Measurements from ENCODE around the gene OR2AG2. TPM values are rescaled to one million over a fixed set of nuclear protein-coding genes. Genes with fewer than 3 reads are reported as not detected.
"Not testable (repeated sequence)": the region's sequence is repeated elsewhere in the genome, so short reads cannot be mapped to it uniquely, and the experiment has no call there.

The OR2AG2 gene
- total RNA-seq = not detected
- long read RNA-seq = 0 reads

- DNase-seq (no peak), ATAC-seq (peak; percentile 48)
- intact Hi-C loops (cut with micrococcal nuclease) = no loop called here
Observed at GRCh38 chr11:6771926-6772893, at the start of gene OR2AG2. Gene OR2AG2 (minus strand): TSS chr11:6771976. CDS start chr11:6768957, 3,019 bp downstream.

DNA sequence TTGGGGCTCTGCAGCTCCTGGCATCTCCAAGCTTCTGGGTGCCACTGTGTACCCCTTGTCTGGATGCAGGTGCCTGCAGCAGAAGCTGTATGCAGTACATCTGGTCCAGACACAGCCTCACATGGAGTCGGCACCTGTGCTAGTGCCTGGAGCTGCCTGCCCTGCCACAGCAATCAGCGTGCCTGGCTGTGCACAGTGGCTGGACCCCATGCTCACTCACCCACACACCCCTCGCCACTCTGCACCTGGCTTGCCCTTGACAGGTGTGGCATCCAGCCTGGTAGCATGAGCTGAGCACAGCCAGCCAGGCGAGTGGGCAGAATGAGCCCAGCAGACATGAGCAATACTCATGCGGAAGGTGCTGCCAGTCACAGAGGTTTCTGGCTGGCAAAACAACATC, 47.2 kb upstream of the OR2AG2 start:
- DNase-seq (no peak), ATAC-seq (no peak)
- intact Hi-C loops (cut with micrococcal nuclease) = no loop called here

DNA sequence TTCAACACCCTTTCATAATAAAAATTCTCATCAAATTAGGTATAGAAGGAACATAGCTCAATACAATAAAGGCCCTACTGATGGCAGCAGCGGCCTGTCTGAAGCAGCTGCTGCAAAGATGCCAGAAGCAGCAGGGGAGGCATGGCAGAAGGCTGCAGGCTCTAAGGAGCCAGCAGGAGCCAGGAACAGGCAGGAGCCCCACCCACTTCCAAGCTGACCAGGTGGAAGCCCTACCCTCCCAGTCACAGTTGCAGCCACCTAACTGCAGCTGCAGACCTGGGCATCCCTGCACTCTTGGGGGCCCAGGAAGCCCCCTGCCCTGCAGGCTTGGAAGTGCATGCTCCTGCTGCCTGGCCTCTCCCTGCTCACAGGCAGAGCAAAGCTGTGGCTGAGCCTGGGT, 45.9 kb upstream of the OR2AG2 start:
- no peak for ATAC-seq
- intact Hi-C loops (cut with micrococcal nuclease) = no loop called here
- no peak for DNase-seq

- ATAC-seq = no peak
- DNase-seq = no peak
- intact Hi-C loops (cut with micrococcal nuclease) = no loop called here
Observed at GRCh38 chr11:6813656-6814055, 41.9 kb upstream of the OR2AG2 start.

DNA sequence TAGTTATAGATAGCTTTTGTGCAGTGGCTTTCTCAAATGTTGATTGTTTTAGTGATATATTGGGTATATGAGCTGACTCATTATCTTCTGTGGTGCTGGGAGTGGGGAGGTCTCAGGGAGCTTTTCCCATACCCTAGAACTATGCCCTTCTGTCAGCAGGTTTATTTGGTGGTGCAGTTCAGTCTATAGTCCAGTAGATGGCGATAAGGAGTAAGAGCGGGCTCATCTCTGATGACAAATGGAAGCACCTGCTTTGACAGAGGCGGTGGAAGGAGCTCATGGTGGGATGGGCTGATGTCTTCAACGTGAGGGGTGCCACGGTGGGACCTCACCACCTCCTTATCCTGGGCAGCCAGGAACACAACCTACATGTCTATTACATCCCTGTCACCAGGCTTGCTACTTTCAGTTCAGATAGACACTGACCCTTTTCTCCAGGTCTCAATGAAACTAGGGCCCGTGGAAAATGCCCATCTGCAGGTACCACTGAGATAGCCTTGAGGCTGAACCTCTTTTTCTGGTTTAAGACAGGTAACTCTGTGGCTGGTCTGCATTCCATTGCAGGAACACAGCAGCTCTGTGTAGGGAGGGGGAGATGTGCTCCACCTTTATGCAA, 40.7 kb upstream of the OR2AG2 start:
- DNase-seq (no peak), ATAC-seq (no peak)
- intact Hi-C loops (cut with micrococcal nuclease) = no loop called here

DNA sequence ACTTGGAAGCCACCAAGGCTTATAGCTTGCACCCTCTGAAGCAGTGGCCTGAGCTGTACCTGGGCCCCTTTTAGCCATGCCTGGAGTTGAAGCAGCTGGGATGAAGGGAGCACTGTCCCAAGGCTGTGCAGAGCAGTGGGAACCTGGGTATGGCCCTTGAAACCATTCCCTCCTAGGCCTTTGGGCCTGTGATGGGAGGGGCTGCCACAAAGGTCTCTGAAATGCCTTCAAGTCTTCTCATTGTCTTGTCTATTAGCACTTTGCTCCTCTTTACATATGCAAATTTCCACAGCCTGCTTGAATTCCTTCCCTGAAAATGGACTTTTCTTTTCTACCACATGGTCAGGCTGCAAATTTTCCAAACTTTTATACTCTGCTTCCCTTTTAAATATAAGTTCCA, 29.3 kb upstream of the OR2AG2 start:
- not testable (repeated sequence) for DNase-seq

GRCh38 chr11:6799402-6799801, 27.6 kb upstream of the OR2AG2 start, which contains the start of gene OR6A2:
Gene OR6A2 (minus strand): TSS chr11:6799689. CDS start chr11:6795708, 3,981 bp downstream.
- ATAC-seq = no peak
- DNase-seq = no peak
- intact Hi-C loops (cut with micrococcal nuclease) = no loop called here

More for the DNA sequence above, 29.3 kb upstream of the OR2AG2 start:
- ATAC-seq; intact Hi-C loops (cut with micrococcal nuclease): not testable (repeated sequence)

GRCh38 chr11:6794639-6795038, 22.9 kb upstream of the OR2AG2 start:
- intact Hi-C loops (cut with micrococcal nuclease) = no loop called here

GRCh38 chr11:6790546-6790945, 18.8 kb upstream of the OR2AG2 start:
- DNase-seq = no peak
- intact Hi-C loops (cut with micrococcal nuclease) = no loop called here
- ATAC-seq = no peak

More at GRCh38 chr11:6794639-6795038, 22.9 kb upstream of the OR2AG2 start:
- ATAC-seq = no peak
- DNase-seq = no peak

DNA sequence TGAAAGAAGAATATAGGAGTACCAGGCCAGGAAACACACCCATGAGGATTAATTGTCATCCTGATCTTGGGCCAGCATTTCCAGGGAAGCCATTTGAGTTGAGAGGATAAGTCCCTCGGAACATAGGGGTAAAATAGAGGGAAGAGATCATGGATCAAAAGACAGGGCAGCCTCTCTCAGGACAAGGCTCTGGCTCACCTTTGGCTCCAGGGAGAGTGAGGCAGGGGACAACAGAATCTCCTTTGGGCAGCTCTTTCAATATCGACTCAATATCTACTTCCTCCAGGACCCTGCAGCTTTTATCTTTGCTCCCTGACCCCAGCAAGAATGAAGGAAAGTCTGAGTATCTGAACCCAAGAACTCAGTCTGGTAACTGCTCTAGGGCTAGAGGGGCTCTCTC, 10.9 kb upstream of the OR2AG2 start, which contains the start of gene OR2AG1:
OR2AG1 (plus strand) TSS at position 301 of the 400 bp plus-strand sequence. CDS start 2,018 bp downstream, outside the sequence.
- DNase-seq = no peak
- intact Hi-C loops (cut with micrococcal nuclease) = no loop called here
- no peak for ATAC-seq

DNA sequence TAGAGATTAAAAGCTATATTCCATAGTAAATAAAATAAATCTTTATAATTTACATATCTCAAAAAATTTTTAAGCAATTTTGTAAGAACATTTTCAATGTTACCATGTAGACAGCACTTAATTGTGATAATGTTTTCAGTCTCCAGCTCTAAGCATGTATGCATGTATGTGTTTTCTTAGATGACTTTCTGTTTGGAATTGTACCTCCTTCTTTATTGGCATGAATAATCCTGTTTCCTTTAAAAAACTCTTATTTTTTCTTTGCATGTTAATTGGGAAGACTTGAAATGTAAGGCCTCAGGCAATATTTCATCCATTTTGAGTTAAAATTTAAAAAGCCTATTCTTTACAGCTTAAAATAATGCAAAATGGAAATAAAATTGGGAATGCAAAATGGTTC, 9.1 kb upstream of the OR2AG2 start:
- intact Hi-C loops (cut with micrococcal nuclease) = no loop called here
- no peak for ATAC-seq
- DNase-seq = no peak

DNA sequence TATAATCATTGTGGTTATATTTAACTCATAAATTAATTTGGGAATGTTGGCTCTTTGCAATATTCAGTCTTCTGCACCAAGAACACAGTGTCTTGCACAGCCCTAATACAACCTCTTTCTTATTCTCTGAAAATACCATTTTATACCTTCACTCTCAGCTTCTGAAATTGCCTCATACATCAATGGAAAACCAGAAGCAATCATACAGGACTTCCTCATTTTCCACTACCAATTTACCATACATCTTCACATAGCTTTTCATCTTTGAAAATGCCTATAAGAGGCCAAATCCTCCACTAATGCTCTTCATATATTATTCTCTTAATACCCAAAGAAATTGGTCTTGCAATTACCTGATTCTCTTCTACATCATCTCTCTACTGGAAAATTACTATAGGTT, 6.7 kb upstream of the OR2AG2 start:
- ATAC-seq (no peak), DNase-seq (no peak)
- intact Hi-C loops (cut with micrococcal nuclease) = no loop called here

DNA sequence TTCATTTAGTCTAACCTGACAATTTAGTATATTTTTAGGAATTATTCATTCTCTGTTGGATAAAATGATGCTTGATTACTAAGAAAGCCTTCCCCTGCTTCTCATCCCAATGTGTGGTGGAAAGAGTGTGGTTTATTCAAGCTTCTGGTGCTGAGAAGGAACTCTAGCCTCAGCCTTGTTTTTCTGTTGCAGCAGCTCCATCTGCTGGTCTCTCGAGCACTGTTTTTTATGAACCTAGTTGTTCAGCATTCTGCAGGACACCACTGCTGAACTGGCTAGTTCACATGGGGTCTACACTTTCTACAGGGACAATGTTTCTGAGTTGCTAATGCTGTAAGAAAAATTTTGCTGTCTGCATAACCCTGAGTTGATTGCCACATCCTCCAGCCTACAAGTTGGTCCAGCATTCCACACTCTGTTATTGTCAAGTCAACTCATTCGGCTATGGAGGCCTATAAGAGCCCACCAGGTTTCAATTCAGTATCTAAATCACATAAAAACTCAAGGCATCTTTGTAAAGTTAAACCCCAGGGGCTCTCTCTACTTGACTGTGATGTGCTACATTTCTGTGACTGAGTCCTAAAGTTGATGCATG, 14.3 kb downstream of the OR2AG2 start:
- DNase-seq (no peak), ATAC-seq (peak; percentile 60)
- intact Hi-C loops (cut with micrococcal nuclease) = no loop called here

- intact Hi-C loops (cut with micrococcal nuclease) = no loop called here
- ATAC-seq (no peak), DNase-seq (no peak)
Observed at GRCh38 chr11:6755953-6756347, 15.8 kb downstream of the OR2AG2 start.

DNA sequence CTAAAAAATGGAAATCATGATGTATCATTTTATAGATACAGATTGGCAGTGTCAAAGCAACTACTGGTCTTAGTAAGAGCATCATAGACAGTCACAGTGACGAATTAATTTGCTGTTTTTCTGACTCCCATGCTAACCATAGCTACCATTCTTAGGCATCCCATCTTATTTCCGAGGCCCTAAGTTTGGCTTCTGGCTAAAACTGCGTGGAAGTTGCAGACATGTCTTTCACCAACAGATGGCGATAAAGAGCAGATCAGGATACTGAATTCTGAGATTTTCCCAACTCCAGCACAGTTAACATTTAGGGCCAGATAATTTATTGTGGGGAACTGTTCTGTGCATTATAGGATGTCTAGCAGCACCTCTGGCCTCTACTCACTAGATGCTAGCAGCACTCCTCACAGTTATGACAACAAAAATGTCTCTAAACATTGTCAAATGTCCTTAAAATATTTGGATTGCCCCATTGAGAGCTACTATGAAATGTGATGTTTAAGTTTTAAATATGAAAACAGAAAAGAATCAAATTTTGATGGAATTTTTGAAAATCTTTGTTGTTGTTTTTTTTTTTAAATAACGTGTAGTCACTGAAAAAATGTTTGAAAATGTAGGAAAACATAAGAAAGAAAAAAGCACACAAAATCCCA, 16.3 kb downstream of the OR2AG2 start:
- intact Hi-C loops (cut with micrococcal nuclease) = no loop called here
- DNase-seq = no peak
- ATAC-seq = peak; percentile 27

DNA sequence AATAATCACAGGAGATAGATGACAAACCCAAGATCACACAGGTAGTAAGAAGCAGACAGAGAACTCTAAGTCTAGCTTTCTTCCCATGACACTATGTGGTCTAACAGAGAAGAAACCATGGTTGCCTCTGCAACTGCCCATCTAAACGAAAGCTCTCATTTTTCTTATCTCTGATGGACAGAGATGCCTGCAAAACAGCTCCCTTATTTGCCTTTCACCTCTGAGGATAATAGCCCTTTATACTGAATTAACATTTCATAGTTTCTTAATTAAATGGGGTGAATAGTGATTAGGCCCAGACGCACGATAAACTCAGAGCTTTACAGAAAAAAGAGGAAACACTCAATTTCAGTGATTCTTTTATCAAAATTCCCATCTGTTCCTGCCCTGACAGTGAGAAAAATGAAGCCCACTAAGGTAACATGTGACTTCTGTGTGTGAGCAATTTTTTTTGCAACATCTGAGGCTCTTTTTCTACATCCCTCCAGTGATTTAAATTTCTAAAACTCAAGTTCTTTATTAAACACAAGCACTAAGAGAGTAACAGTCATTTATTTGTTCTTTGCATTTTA, 24.6 kb downstream of the OR2AG2 start:
- ATAC-seq (no peak), DNase-seq (no peak)
- intact Hi-C loops (cut with micrococcal nuclease) = no loop called here

DNA sequence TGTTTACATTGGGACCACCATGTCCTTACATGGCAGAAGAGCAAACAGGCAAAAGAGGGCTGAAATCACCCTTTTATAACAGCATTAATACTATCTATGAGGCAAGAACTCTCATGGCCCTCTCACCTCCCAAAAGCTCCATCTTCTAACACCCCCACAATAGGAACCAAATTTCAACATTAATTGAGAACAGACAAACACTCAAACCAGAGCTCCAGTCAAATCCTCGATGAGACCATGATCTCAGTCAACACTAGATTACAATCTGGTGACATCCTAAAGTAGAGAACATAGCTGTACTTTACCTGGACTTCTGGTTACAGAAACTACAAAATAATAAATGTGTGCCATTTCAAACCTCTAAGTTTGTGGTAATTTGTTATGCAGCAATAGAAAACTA, 25.1 kb downstream of the OR2AG2 start:
- ATAC-seq (no peak), DNase-seq (no peak)
- intact Hi-C loops (cut with micrococcal nuclease) = no loop called here

- ATAC-seq = peak; percentile 62
- no peak for DNase-seq
- intact Hi-C loops (cut with micrococcal nuclease) = no loop called here
Observed at GRCh38 chr11:6746086-6746618, 25.6 kb downstream of the OR2AG2 start.
